HepG2 (cell line): Measurements from ENCODE around the gene NHLH2. TPM values are rescaled to one million over a fixed set of nuclear protein-coding genes. Genes with fewer than 3 reads are reported as not detected.
A peak's percentile ranks its signal among the peaks of the same experiment; 100 is the strongest.

Experiments used
- ATAC-seq: fragments of 200-7000 bp; cut with Tn5 transposase; 3 replicates; pipeline ENCODE4 v1.9.1; 2020; ENCODE audit warnings: mild to moderate bottlenecking, moderate library complexity
- BruUV-seq: library from RNA; stranded (reverse); fragments of 400-500 nt; replicated peaks from 2 replicates; lab custom pipeline; 2021; lab: Mats Ljungman, UMichigan
- CTCF ChIA-PET: fragments of 300-600 bp; formaldehyde crosslinking; extraction: SDS; loops from one replicate; lab custom pipeline; 2021; ENCODE audit warnings: low total read pairs, inconsistent platforms, low intra/inter-chr PET ratio; lab: Yijun Ruan, JAX
- POLR2A ChIA-PET: fragments of 350-600 bp; sonication (Branson Sonifier 250); formaldehyde crosslinking; loops from one replicate; lab custom pipeline; 2020; ENCODE audit warnings: antibody characterized with exemption, inconsistent platforms; lab: Yijun Ruan, JAX
- DNase-seq: peaks from one replicate; pipeline ENCODE4 v3.0.0-alpha.2; 2015; ENCODE audit warnings: low spot score
- FAIRE-seq: peaks from 3 replicates; lab custom pipeline; 2011; peaks lifted over from hg19 to GRCh38; lab: Jason Lieb, UNC
- H2AFZ ChIP-seq: one replicate; pipeline ENCODE4 v1.6.1; 2011; ENCODE audit warnings: low read length, inconsistent platforms
- H3K27ac ChIP-seq: fragments of 300-600 bp; 3 replicates; pipeline ENCODE4 v1.8.0; 2011; ENCODE audit warnings: mixed run types, mild to moderate bottlenecking, mixed read lengths, low read length, inconsistent platforms; ENCODE audit not compliant: insufficient read depth; ENCODE audit errors: extremely low read length
- H3K27me3 ChIP-seq, 2 experiments: fragments of 200-600 bp in 1 of 2; 2 replicates in 1 of 2; 3 replicates in 1 of 2; pipeline versions ENCODE4 v1.6.0 to v1.8.0; 2011; ENCODE audit warnings: low read length in 2 of 2, mild to moderate bottlenecking in 2 of 2, moderate library complexity in 2 of 2, inconsistent platforms in 1 of 2; ENCODE audit not compliant: insufficient read depth in 2 of 2, control insufficient read depth in 1 of 2
- H3K36me3 ChIP-seq, 2 experiments: fragments of 200-600 bp in 1 of 2; replicated peaks in 1 of 2; 2 replicates in 1 of 2; 3 replicates in 1 of 2; pipeline versions ENCODE4 v1.5.1 to v1.8.0; 2011; ENCODE audit warnings: low read length in 2 of 2, inconsistent platforms in 1 of 2; ENCODE audit not compliant: insufficient read depth in 2 of 2, control insufficient read depth in 1 of 2
- H3K4me1 ChIP-seq: 2 replicates; pipeline ENCODE4 v1.5.1; 2012; ENCODE audit warnings: low read length, inconsistent platforms; ENCODE audit not compliant: insufficient read depth
- H3K4me2 ChIP-seq: 2 replicates; pipeline ENCODE4 v1.6.0; 2011; ENCODE audit warnings: low read depth, low read length, inconsistent platforms
- H3K4me3 ChIP-seq, 3 experiments: fragments of 200-600 bp in 1 of 3; sonication (generic), shearing (Covaris generic) in 1 of 3; replicated peaks in 1 of 3; 2 replicates each; pipeline ENCODE4 v1.5.1; 2011 to 2016; ENCODE audit warnings: low read length in 3 of 3, inconsistent platforms in 2 of 3, low read depth in 2 of 3, mild to moderate bottlenecking in 2 of 3, control low read depth in 1 of 3, mixed read lengths in 1 of 3; ENCODE audit not compliant: insufficient read depth in 1 of 3
- H3K79me2 ChIP-seq: one replicate; pipeline ENCODE4 v1.6.1; 2011; ENCODE audit warnings: low read length, inconsistent platforms; ENCODE audit not compliant: insufficient read depth
- H3K9ac ChIP-seq: 2 replicates; pipeline ENCODE4 v1.6.0; 2011; ENCODE audit warnings: mild to moderate bottlenecking, low read depth, low read length, inconsistent platforms; ENCODE audit not compliant: insufficient read depth
- H3K9me3 ChIP-seq: 2 replicates; pipeline ENCODE4 v1.5.1; 2012; ENCODE audit warnings: mild to moderate bottlenecking, low read length
- H4K20me1 ChIP-seq: 2 replicates; pipeline ENCODE4 v1.6.0; 2011; ENCODE audit warnings: inconsistent platforms, mild to moderate bottlenecking, low read length, moderate library complexity; ENCODE audit not compliant: insufficient read depth
- CREB1 ChIP-seq, 2 experiments: fragments of 450-650 bp in 1 of 2; IDR thresholded peaks; 2 replicates each; pipeline ENCODE4 v1.6.1; 2016 to 2017; ENCODE audit warnings: control low read depth in 1 of 2, mild to moderate bottlenecking in 1 of 2, missing compliant biosample characterization in 1 of 2, missing genetic modification characterization in 1 of 2
- GFI1 ChIP-seq: sonication (generic); formaldehyde crosslinking; IDR thresholded peaks from 2 replicates; pipeline ENCODE4 v1.5.0; 2020; ENCODE audit warnings: missing genetic modification reagents, mild to moderate bottlenecking, borderline replicate concordance
- HMG20B ChIP-seq: conservative IDR thresholded peaks from 2 replicates; pipeline ENCODE4 v1.6.1; 2016; ENCODE audit warnings: missing genetic modification reagents, missing compliant biosample characterization
- HOXA5 ChIP-seq: sonication (generic); formaldehyde crosslinking; IDR thresholded peaks from 2 replicates; pipeline ENCODE4 v1.4.0; 2020; ENCODE audit warnings: missing genetic modification reagents
- MED13 ChIP-seq: sonication (generic); formaldehyde crosslinking; IDR thresholded peaks from 2 replicates; pipeline ENCODE4 v1.5.0; 2020; ENCODE audit warnings: missing genetic modification reagents
- NPAS2 ChIP-seq: sonication (generic); formaldehyde crosslinking; IDR thresholded peaks from 2 replicates; pipeline ENCODE4 v1.8.0; 2022; ENCODE audit warnings: mild to moderate bottlenecking, missing genetic modification reagents, borderline replicate concordance
- RFX1 ChIP-seq: fragments of 450-650 bp; IDR thresholded peaks from 2 replicates; pipeline ENCODE4 v1.6.1; 2017
- SP2 ChIP-seq: sonication (generic); formaldehyde crosslinking; IDR thresholded peaks from 2 replicates; pipeline ENCODE4 v1.5.1; 2020; ENCODE audit warnings: mild to moderate bottlenecking, missing genetic modification reagents
- TGIF2 ChIP-seq: IDR thresholded peaks from 2 replicates; pipeline ENCODE4 v1.6.1; 2016; ENCODE audit warnings: control low read depth, missing compliant biosample characterization
- ZFYVE20 ChIP-seq: sonication (generic); formaldehyde crosslinking; IDR thresholded peaks from 2 replicates; pipeline ENCODE4 v1.8.0; 2023; ENCODE audit warnings: low read depth, mild to moderate bottlenecking, moderate library complexity, missing genetic modification reagents, borderline replicate concordance
- ZNF12 ChIP-seq: sonication (generic); formaldehyde crosslinking; IDR thresholded peaks from 2 replicates; pipeline ENCODE4 v1.5.0; 2020; ENCODE audit warnings: missing genetic modification reagents
- ZNF180 ChIP-seq: sonication (generic); formaldehyde crosslinking; IDR thresholded peaks from 2 replicates; pipeline ENCODE4 v1.4.0; 2020; ENCODE audit warnings: low read depth, missing genetic modification reagents, borderline replicate concordance
- ZNF589 ChIP-seq: sonication (generic); formaldehyde crosslinking; conservative IDR thresholded peaks from 2 replicates; pipeline ENCODE4 v1.8.0; 2022; ENCODE audit warnings: mild to moderate bottlenecking, moderate library complexity, missing genetic modification reagents
- WGBS: methylation state at CpG from one replicate; pipeline ENCODE4 v1.1.6; 2017; ENCODE audit warnings: low lambda C conversion rate; 5-methylcytosine and 5-hydroxymethylcytosine counted together
- in situ Hi-C: cut with HindIII; loops from 2 replicates; pipeline ENCODE4 v1.10.0; 2017; ENCODE audit warnings: low pct_unique_long_range_greater_than_20kb; ENCODE audit not compliant: extremely low pct_ligation_motif_present
- intact Hi-C: fragments of 100-400 bp; cut with micrococcal nuclease; formaldehyde crosslinking; loops from one replicate; pipeline ENCODE4 v1.10.0; 2022; ENCODE audit not compliant: unreplicated experiment
- polyA plus RNA-seq, 8 experiments: library from polyadenylated mRNA; depleted of rRNA in 3 of 8; stranded (reverse) in 7 of 8; unstranded in 1 of 8; fragments of >200 nt; fragmentation: Illumina TruSeq in 4 of 8; extraction: Trizol in 4 of 8; gene quantifications; 2 replicates each; pipeline versions ENCODE4 v1.2.1 to v1.2.3, GENCODE V29; 2011 to 2016; ENCODE audit warnings: low read depth in 4 of 8, missing spikeins in 1 of 8, mixed read lengths in 1 of 8; ENCODE audit not compliant: insufficient read depth in 1 of 8
- total RNA-seq, 5 experiments: library from RNA; depleted of rRNA; stranded (reverse); fragments of >200 nt; fragmentation: Illumina TruSeq; extraction: Trizol; gene quantifications; 2 replicates each; pipeline ENCODE4 v1.2.3, GENCODE V29; 2016; ENCODE audit warnings: low read depth in 1 of 5
- TF ChIP-seq, protein P1 (sequence below): IDR thresholded peaks from 2 replicates; pipeline ENCODE4 v1.6.1; 2016; ENCODE audit warnings: missing genetic modification reagents, missing compliant biosample characterization
- TF ChIP-seq, protein P2 (sequence below): sonication (generic); formaldehyde crosslinking; IDR thresholded peaks from 2 replicates; pipeline ENCODE4 v1.8.0; 2022; ENCODE audit warnings: missing genetic modification reagents, mild to moderate bottlenecking, inconsistent platforms, borderline replicate concordance
- TF ChIP-seq, protein P3 (sequence below): IDR thresholded peaks from 2 replicates; pipeline ENCODE4 v1.6.1; 2016; ENCODE audit warnings: missing compliant biosample characterization, missing genetic modification reagents, borderline replicate concordance

NHLH2 gene
- total and polyA plus RNA-seq, 2 of the 13 experiments (the other 11 are each of a cell fraction or from before 2014, with no cell fraction given) = not detected

DNA sequence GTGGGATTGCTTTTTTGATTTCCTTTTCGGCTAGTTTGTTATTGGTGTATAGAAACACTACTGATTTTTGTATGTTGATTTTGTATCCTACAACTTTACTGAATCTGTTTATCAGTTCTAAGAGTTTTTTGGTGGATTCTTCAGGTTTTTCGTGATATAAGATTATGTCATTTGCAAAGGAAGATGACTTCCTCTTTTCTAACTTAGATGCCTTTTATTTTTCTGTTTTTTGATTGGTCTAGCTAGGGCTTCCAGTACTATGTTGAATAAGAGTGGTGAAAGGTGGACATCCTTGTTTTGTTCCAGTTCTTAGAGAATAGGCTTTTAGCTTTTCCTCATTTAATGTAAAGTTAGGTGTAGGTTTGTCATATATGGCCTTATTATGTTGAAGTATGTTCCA lies 13.1 kb upstream of the NHLH2 start (continued):
- TF ChIP-seq ZFYVE20 (CRISPR knock-in tag) = no peak
- TF ChIP-seq, protein P1, sequence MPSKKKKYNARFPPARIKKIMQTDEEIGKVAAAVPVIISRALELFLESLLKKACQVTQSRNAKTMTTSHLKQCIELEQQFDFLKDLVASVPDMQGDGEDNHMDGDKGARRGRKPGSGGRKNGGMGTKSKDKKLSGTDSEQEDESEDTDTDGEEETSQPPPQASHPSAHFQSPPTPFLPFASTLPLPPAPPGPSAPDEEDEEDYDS (CRISPR knock-in tag) = no peak

DNA sequence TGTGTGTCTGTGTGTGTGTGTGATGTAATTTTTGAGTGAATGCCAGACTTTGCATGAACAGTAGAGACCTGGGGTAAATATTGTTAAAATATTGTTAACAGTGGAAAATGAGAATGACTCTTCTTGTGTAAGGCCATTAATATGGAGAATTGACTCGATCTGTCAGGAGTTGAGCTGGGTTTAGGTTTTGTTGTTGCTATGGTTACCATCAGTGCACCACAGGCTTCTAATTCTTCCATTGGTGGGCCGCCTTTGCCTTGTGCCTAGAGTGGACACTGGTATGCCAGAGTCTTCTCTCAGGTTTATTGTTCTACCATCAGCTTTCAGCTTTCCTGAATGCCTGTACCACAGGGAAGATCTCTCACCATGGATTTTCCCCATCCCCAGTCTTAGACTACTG lies 10.0 kb upstream of the NHLH2 start:
- Histone ChIP-seq H3K4me3 (no peak overlapping the region), H3K4me2 (no peak overlapping the region), H2AFZ (no peak overlapping the region), H3K27me3 (no peaks in the 10 kb centered on the region), H3K36me3 (no peaks in the 10 kb centered on the region), H3K9ac (no peak overlapping the region)
- no peak for DNase-seq
- ATAC-seq = no peak
- BruUV-seq = no TSS peak
- POLR2A ChIA-PET = no interaction called here
- WGBS = 0% methylated on average over 2 of the region's 2 CpGs
- intact Hi-C loops = no loop called here
- TF ChIP-seq HMG20B (CRISPR knock-in tag) = no peak
- TF ChIP-seq RFX1 = peak; percentile 41; the same call in 1 of the 2 replicates
- TF ChIP-seq, all 625 proteins: peak for 1
- H3K9me3 ChIP-seq = no peaks in the 10 kb centered on the region
- no peak overlapping the region for H3K27ac ChIP-seq
- no peaks in the 10 kb centered on the region for H3K4me1 ChIP-seq
- no peak for FAIRE-seq
- in situ Hi-C loops = no loop called here
- no peaks in the 10 kb centered on the region for H3K79me2 ChIP-seq
- no peaks in the 10 kb centered on the region for H4K20me1 ChIP-seq
- CTCF ChIA-PET = no interaction called here

DNA sequence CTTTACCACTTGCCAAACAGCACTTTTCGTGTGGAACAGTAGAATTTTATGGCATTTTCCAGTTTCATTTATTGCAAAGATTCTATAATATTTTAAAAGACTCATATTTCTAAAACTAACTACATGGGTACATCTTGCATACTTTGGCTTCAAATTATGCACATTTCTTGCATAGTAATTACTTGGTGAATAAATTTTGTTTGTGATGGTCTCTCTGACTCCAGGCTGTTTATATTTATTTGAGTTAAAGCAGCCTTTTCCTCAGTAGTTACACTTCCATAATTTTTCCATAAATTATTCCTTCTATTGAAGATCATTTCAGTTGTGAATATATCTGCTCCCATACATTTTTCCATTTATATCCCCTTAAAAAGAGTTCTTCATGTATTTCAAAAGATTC lies 6.9 kb upstream of the NHLH2 start:
- H3K4me2 ChIP-seq = no peak overlapping the region
- no peak overlapping the region for H3K4me3 ChIP-seq
- BruUV-seq = no TSS peak
- FAIRE-seq (no peak), ATAC-seq (no peak), DNase-seq (no peak)
- CTCF ChIA-PET = no interaction called here
- WGBS = 0% methylated on average over 1 of the region's 1 CpG
- in situ Hi-C loops (no loop called here), intact Hi-C loops (no loop called here)
- no peak overlapping the region for H2AFZ ChIP-seq
- no peaks in the 10 kb centered on the region for H4K20me1 ChIP-seq
- H3K27ac ChIP-seq = no peak overlapping the region
- H3K4me1 ChIP-seq = no peaks in the 10 kb centered on the region
- H3K9me3 ChIP-seq = no peaks in the 10 kb centered on the region
- H3K79me2 ChIP-seq = no peaks in the 10 kb centered on the region
- no peak overlapping the region for H3K9ac ChIP-seq
- no peaks in the 10 kb centered on the region for H3K36me3 ChIP-seq
- POLR2A ChIA-PET = no interaction called here
- no peaks in the 10 kb centered on the region for H3K27me3 ChIP-seq
- TF ChIP-seq NPAS2 (no peak), CREB1 (IDR thresholded peaks at IDR 0.05) (no peak), CREB1 (CRISPR knock-in tag; IDR thresholded peaks at IDR 0.05) (no peak), GFI1 (CRISPR knock-in tag) (no peak), ZNF12 (CRISPR knock-in tag) (no peak), RFX1 (no peak), MED13 (CRISPR knock-in tag) (no peak), HOXA5 (no peak), ZNF589 (CRISPR knock-in tag) (no peak), ZNF180 (CRISPR knock-in tag) (no peak), TGIF2 (CRISPR knock-in tag) (no peak), SP2 (no peak)
- TF ChIP-seq, protein P2, sequence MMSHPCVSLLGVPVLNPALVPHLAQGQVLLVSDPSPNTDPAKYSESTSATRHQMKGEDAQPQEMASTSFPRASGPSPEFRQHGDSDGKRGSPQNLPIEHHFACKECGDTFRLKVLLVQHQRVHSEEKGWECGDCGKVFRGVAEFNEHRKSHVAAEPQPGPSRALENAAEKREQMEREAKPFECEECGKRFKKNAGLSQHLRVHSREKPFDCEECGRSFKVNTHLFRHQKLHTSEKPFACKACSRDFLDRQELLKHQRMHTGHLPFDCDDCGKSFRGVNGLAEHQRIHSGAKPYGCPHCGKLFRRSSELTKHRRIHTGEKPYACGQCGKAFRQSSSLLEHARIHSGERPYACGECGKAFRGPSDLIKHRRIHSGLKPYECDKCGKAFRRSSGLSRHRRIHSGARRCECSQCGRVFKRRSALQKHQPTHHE (CRISPR knock-in tag) = no peak
- TF ChIP-seq, protein P3, sequence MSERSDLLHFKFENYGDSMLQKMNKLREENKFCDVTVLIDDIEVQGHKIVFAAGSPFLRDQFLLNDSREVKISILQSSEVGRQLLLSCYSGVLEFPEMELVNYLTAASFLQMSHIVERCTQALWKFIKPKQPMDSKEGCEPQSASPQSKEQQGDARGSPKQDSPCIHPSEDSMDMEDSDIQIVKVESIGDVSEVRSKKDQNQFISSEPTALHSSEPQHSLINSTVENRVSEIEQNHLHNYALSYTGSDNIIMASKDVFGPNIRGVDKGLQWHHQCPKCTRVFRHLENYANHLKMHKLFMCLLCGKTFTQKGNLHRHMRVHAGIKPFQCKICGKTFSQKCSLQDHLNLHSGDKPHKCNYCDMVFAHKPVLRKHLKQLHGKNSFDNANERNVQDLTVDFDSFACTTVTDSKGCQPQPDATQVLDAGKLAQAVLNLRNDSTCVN (CRISPR knock-in tag) = no peak
